ENCODE results near the gene CITED4. TPM values are rescaled to one million over a fixed set of nuclear protein-coding genes. Genes with fewer than 3 reads are reported as not detected.

CITED4 gene
- total RNA-seq, 2 experiments from 2014 or later, result 2.9 to 4.4 TPM

- DNase-seq (no peak), ATAC-seq (no peak)
- no peak overlapping the region for H3K4me3 Mint-ChIP-seq
- peaks cover 43% of the 10 kb centered on the region for H3K4me1 Mint-ChIP-seq
- H3K36me3 Mint-ChIP-seq, result peaks cover 14% of the 10 kb centered on the region
- peak overlapping the region; percentile 43 for H3K27ac Mint-ChIP-seq
- H3K9me3 Mint-ChIP-seq (ENCODE audit: low read depth), result peaks cover 6% of the 10 kb centered on the region
- H3K27me3 Mint-ChIP-seq, result peaks cover 6% of the 10 kb centered on the region
- CTCF ChIA-PET, result interaction anchor here (1.3 to 13.1 kb wide), 2 partner anchors 11 to 73 kb away, joined by 3 to 131 read pairs; no protein-coding TSS in a partner anchor
These were observed 15.5 kb upstream of the CITED4 start for GRCh38 chr1:40877698-40878097.

GRCh38 chr1:40876891-40877290 lies 14.7 kb upstream of the CITED4 start:
- H3K4me1 Mint-ChIP-seq, result peaks cover 45% of the 10 kb centered on the region
- ATAC-seq (no peak), DNase-seq (no peak)
- peaks cover 14% of the 10 kb centered on the region for H3K36me3 Mint-ChIP-seq
- H3K9me3 Mint-ChIP-seq (ENCODE audit: low read depth), result peaks cover 6% of the 10 kb centered on the region
- H3K27ac Mint-ChIP-seq, result peak overlapping the region; percentile 68
- CTCF ChIA-PET, result interaction anchor here (0.7 to 13.1 kb wide), 6 partner anchors 15 to 147 kb away, joined by 3 to 131 read pairs (median 4); partner anchors contain the start of gene CITED4
- H3K4me3 Mint-ChIP-seq, result no peak overlapping the region
- no peaks in the 10 kb centered on the region for H3K27me3 Mint-ChIP-seq

GRCh38 chr1:40876436-40876761 lies 14.2 kb upstream of the CITED4 start:
- no peak overlapping the region for H3K4me3 Mint-ChIP-seq
- no peaks in the 10 kb centered on the region for H3K27me3 Mint-ChIP-seq
- H3K9me3 Mint-ChIP-seq (ENCODE audit: low read depth), result peaks cover 6% of the 10 kb centered on the region
- H3K36me3 Mint-ChIP-seq, result peaks cover 14% of the 10 kb centered on the region
- DNase-seq, result no peak
- CTCF ChIA-PET, result interaction anchor here (0.6 to 13.1 kb wide), 8 partner anchors 14 to 147 kb away, joined by 3 to 131 read pairs (median 3); partner anchors contain the start of gene CITED4
- H3K27ac Mint-ChIP-seq, result peak overlapping the region; percentile 52
- ATAC-seq, result no peak
- H3K4me1 Mint-ChIP-seq, result peaks cover 45% of the 10 kb centered on the region

- Mint-ChIP-seq H3K4me3 (no peak overlapping the region), H3K27ac (peak overlapping the region; percentile 0)
These were observed 11.8 kb upstream of the CITED4 start for GRCh38 chr1:40873863-40874472.

GRCh38 chr1:40872276-40872675 lies 10.1 kb upstream of the CITED4 start:
- peaks cover 6% of the 10 kb centered on the region for H3K9me3 Mint-ChIP-seq (ENCODE audit: low read depth)
- CTCF ChIA-PET, result interaction anchor here (3.2 to 13.1 kb wide), 2 partner anchors 10 to 78 kb away, joined by 12 to 131 read pairs; partner anchors contain the start of gene CITED4
- H3K36me3 Mint-ChIP-seq, result peaks cover 16% of the 10 kb centered on the region
- H3K27me3 Mint-ChIP-seq, result no peaks in the 10 kb centered on the region
- ATAC-seq (no peak), DNase-seq (no peak)
- peaks cover 48% of the 10 kb centered on the region for H3K4me1 Mint-ChIP-seq
- H3K4me3 Mint-ChIP-seq, result no peak overlapping the region
- H3K27ac Mint-ChIP-seq, result no peak overlapping the region

More at GRCh38 chr1:40873863-40874472, 11.8 kb upstream of the CITED4 start:
- H3K9me3 Mint-ChIP-seq (ENCODE audit: low read depth), result peaks cover 6% of the 10 kb centered on the region
- peaks cover 17% of the 10 kb centered on the region for H3K36me3 Mint-ChIP-seq
- CTCF ChIA-PET, result interaction anchor here (1.3 to 13.1 kb wide), 3 partner anchors 12 to 197 kb away, joined by 4 to 131 read pairs (median 12); partner anchors contain the start of gene CITED4
- DNase-seq (no peak), ATAC-seq (no peak)
- peaks cover 45% of the 10 kb centered on the region for H3K4me1 Mint-ChIP-seq
- H3K27me3 Mint-ChIP-seq, result no peaks in the 10 kb centered on the region

GRCh38 chr1:40870135-40870728 lies 8.1 kb upstream of the CITED4 start:
- no peaks in the 10 kb centered on the region for H3K27me3 Mint-ChIP-seq
- H3K4me1 Mint-ChIP-seq, result peaks cover 29% of the 10 kb centered on the region
- DNase-seq (no peak), ATAC-seq (no peak)
- H3K36me3 Mint-ChIP-seq, result peaks cover 3% of the 10 kb centered on the region
- no peak overlapping the region for H3K4me3 Mint-ChIP-seq
- no peak overlapping the region for H3K27ac Mint-ChIP-seq
- no peaks in the 10 kb centered on the region for H3K9me3 Mint-ChIP-seq (ENCODE audit: low read depth)
- CTCF ChIA-PET, result interaction anchor here (13.1 kb wide), 1 partner anchor 80 kb away, joined by 131 read pairs; no protein-coding TSS in a partner anchor

- H3K4me3 Mint-ChIP-seq, result no peak overlapping the region
- CTCF ChIA-PET, result interaction anchor here (0.7 to 13.1 kb wide), 3 partner anchors 19 to 96 kb away, joined by 3 to 131 read pairs (median 3); no protein-coding TSS in a partner anchor
- peaks cover 3% of the 10 kb centered on the region for H3K36me3 Mint-ChIP-seq
- peaks cover 25% of the 10 kb centered on the region for H3K4me1 Mint-ChIP-seq
- no peaks in the 10 kb centered on the region for H3K9me3 Mint-ChIP-seq (ENCODE audit: low read depth)
- no peaks in the 10 kb centered on the region for H3K27me3 Mint-ChIP-seq
- DNase-seq, result no peak
- peak overlapping the region; percentile 12 for H3K27ac Mint-ChIP-seq
- ATAC-seq, result peak; percentile 85
These were observed 6.0 kb upstream of the CITED4 start for GRCh38 chr1:40868051-40868723.

- Mint-ChIP-seq H3K27ac (no peak overlapping the region), H3K9me3 (ENCODE audit: low read depth) (no peaks in the 10 kb centered on the region), H3K4me1 (peaks cover 22% of the 10 kb centered on the region), H3K4me3 (peak overlapping the region; percentile 60), H3K27me3 (peaks cover 30% of the 10 kb centered on the region), H3K36me3 (peaks cover 2% of the 10 kb centered on the region)
- ATAC-seq (no peak), DNase-seq (peak; percentile 54)
- CTCF ChIA-PET, result interaction anchor here (0.6 to 8.3 kb wide), 17 partner anchors 8 to 230 kb away, joined by 3 to 195 read pairs (median 4); no protein-coding TSS in a partner anchor
These were observed 749 bp downstream of the CITED4 start for GRCh38 chr1:40861224-40862003.

GRCh38 chr1:40860706-40861223 lies 1.4 kb downstream of the CITED4 start:
- ATAC-seq, result no peak
- Mint-ChIP-seq H3K4me1 (peaks cover 22% of the 10 kb centered on the region), H3K27ac (peak overlapping the region; percentile 22), H3K4me3 (peak overlapping the region; percentile 60), H3K36me3 (peaks cover 2% of the 10 kb centered on the region), H3K9me3 (ENCODE audit: low read depth) (no peaks in the 10 kb centered on the region), H3K27me3 (peaks cover 30% of the 10 kb centered on the region)
- CTCF ChIA-PET, result interaction anchor here (1.1 to 8.3 kb wide), 9 partner anchors 10 to 230 kb away, joined by 3 to 195 read pairs (median 4); no protein-coding TSS in a partner anchor
- no peak for DNase-seq

GRCh38 chr1:40858856-40859416 lies 3.2 kb downstream of the CITED4 start:
- peaks cover 2% of the 10 kb centered on the region for H3K36me3 Mint-ChIP-seq
- H3K27me3 Mint-ChIP-seq, result peaks cover 30% of the 10 kb centered on the region
- ATAC-seq (no peak), DNase-seq (no peak)
- H3K9me3 Mint-ChIP-seq (ENCODE audit: low read depth), result no peaks in the 10 kb centered on the region
- peaks cover 16% of the 10 kb centered on the region for H3K4me1 Mint-ChIP-seq
- CTCF ChIA-PET, result interaction anchor here (0.8 to 8.3 kb wide), 5 partner anchors 8 to 93 kb away, joined by 3 to 195 read pairs (median 3); no protein-coding TSS in a partner anchor
- no peak overlapping the region for H3K4me3 Mint-ChIP-seq
- no peak overlapping the region for H3K27ac Mint-ChIP-seq

- Mint-ChIP-seq H3K36me3 (peaks cover 2% of the 10 kb centered on the region), H3K27ac (no peak overlapping the region)
These were observed 4.4 kb downstream of the CITED4 start for GRCh38 chr1:40857737-40858136.

GRCh38 chr1:40856656-40857302 lies 5.4 kb downstream of the CITED4 start:
- H3K4me3 Mint-ChIP-seq, result no peak overlapping the region
- DNase-seq (no peak), ATAC-seq (no peak)
- H3K36me3 Mint-ChIP-seq, result peaks cover 2% of the 10 kb centered on the region
- peaks cover 4% of the 10 kb centered on the region for H3K4me1 Mint-ChIP-seq
- H3K9me3 Mint-ChIP-seq (ENCODE audit: low read depth), result no peaks in the 10 kb centered on the region
- H3K27ac Mint-ChIP-seq, result no peak overlapping the region
- CTCF ChIA-PET, result interaction anchor here (0.6 to 13.6 kb wide), 4 partner anchors 12 to 251 kb away, joined by 3 to 228 read pairs (median 4); no protein-coding TSS in a partner anchor
- H3K27me3 Mint-ChIP-seq, result peaks cover 30% of the 10 kb centered on the region

More at GRCh38 chr1:40857737-40858136, 4.4 kb downstream of the CITED4 start:
- H3K4me3 Mint-ChIP-seq, result no peak overlapping the region
- CTCF ChIA-PET, result interaction anchor here (0.7 to 8.3 kb wide), 4 partner anchors 83 to 245 kb away, joined by 3 to 195 read pairs (median 6); no protein-coding TSS in a partner anchor
- H3K9me3 Mint-ChIP-seq (ENCODE audit: low read depth), result no peaks in the 10 kb centered on the region
- DNase-seq (no peak), ATAC-seq (no peak)
- H3K4me1 Mint-ChIP-seq, result peaks cover 8% of the 10 kb centered on the region
- H3K27me3 Mint-ChIP-seq, result peaks cover 30% of the 10 kb centered on the region
